BE2C (cell line): Measurements from ENCODE around the gene NAPG.
"Not testable (repeated sequence)": the region's sequence is repeated elsewhere in the genome, so short reads cannot be mapped to it uniquely, and the experiment has no call there.

ENCODE experiments used
- DNase-seq: peaks from one replicate; pipeline ENCODE4 v3.0.0-alpha.2; 2020
- H3K27me3 ChIP-seq: fragments of 250-450 bp; sonication (Bioruptor Pico); 2 replicates; pipeline ENCODE4 v1.5.1; 2020; ENCODE audit warnings: mild to moderate bottlenecking
- H3K36me3 ChIP-seq: fragments of 250-450 bp; sonication (Bioruptor Pico); 2 replicates; pipeline ENCODE4 v1.5.1; 2020; ENCODE audit warnings: mild to moderate bottlenecking
- H3K4me1 ChIP-seq: fragments of 250-450 bp; sonication (Bioruptor Pico); 2 replicates; pipeline ENCODE4 v1.5.1; 2020
- H3K4me3 ChIP-seq: 2 replicates; pipeline ENCODE4 v1.5.1; 2011; ENCODE audit warnings: low read depth, low read length
- H3K9me3 ChIP-seq: fragments of 250-450 bp; sonication (Bioruptor Pico); 2 replicates; pipeline ENCODE4 v1.5.1; 2020
- TF ChIP-seq, protein P1 (sequence below): IDR thresholded peaks from 2 replicates; pipeline ENCODE4 v1.5.1; 2012; ENCODE audit warnings: mild to moderate bottlenecking, low read depth, low read length

The NAPG gene

GRCh38 chr18:10490401-10491165 is 35.2 kb upstream of the NAPG start:
- no peaks in the 10 kb centered on the region for H3K36me3 ChIP-seq
- H3K4me3 ChIP-seq, result no peak overlapping the region
- no peaks in the 10 kb centered on the region for H3K9me3 ChIP-seq
- TF ChIP-seq, protein P1, sequence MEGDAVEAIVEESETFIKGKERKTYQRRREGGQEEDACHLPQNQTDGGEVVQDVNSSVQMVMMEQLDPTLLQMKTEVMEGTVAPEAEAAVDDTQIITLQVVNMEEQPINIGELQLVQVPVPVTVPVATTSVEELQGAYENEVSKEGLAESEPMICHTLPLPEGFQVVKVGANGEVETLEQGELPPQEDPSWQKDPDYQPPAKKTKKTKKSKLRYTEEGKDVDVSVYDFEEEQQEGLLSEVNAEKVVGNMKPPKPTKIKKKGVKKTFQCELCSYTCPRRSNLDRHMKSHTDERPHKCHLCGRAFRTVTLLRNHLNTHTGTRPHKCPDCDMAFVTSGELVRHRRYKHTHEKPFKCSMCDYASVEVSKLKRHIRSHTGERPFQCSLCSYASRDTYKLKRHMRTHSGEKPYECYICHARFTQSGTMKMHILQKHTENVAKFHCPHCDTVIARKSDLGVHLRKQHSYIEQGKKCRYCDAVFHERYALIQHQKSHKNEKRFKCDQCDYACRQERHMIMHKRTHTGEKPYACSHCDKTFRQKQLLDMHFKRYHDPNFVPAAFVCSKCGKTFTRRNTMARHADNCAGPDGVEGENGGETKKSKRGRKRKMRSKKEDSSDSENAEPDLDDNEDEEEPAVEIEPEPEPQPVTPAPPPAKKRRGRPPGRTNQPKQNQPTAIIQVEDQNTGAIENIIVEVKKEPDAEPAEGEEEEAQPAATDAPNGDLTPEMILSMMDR, result 0 out of 2 replicates have a peak, but pooled peaks have one; percentile 5
- DNase-seq, result no peak
- H3K27me3 ChIP-seq, result no peaks in the 10 kb centered on the region
- no peaks in the 10 kb centered on the region for H3K4me1 ChIP-seq

GRCh38 chr18:10495936-10496335 is 29.9 kb upstream of the NAPG start:
- Histone ChIP-seq H3K36me3 (no peaks in the 10 kb centered on the region), H3K4me3 (no peak overlapping the region), H3K9me3 (no peaks in the 10 kb centered on the region), H3K4me1 (no peaks in the 10 kb centered on the region), H3K27me3 (no peaks in the 10 kb centered on the region)
- no peak for DNase-seq
- TF ChIP-seq, protein P1, result no peak

GRCh38 chr18:10497206-10497749 is 28.5 kb upstream of the NAPG start:
- H3K4me1 ChIP-seq, result no peaks in the 10 kb centered on the region
- H3K9me3 ChIP-seq, result no peaks in the 10 kb centered on the region
- H3K36me3 ChIP-seq, result no peaks in the 10 kb centered on the region
- H3K4me3 ChIP-seq, result no peak overlapping the region
- DNase-seq, result no peak
- H3K27me3 ChIP-seq, result no peaks in the 10 kb centered on the region
- TF ChIP-seq, protein P1, result no peak

GRCh38 chr18:10499230-10499629 is 26.6 kb upstream of the NAPG start:
- Histone ChIP-seq H3K4me1 (no peaks in the 10 kb centered on the region), H3K36me3 (no peaks in the 10 kb centered on the region), H3K27me3 (no peaks in the 10 kb centered on the region), H3K9me3 (no peaks in the 10 kb centered on the region), H3K4me3 (no peak overlapping the region)
- TF ChIP-seq, protein P1, result no peak
- no peak for DNase-seq

DNA sequence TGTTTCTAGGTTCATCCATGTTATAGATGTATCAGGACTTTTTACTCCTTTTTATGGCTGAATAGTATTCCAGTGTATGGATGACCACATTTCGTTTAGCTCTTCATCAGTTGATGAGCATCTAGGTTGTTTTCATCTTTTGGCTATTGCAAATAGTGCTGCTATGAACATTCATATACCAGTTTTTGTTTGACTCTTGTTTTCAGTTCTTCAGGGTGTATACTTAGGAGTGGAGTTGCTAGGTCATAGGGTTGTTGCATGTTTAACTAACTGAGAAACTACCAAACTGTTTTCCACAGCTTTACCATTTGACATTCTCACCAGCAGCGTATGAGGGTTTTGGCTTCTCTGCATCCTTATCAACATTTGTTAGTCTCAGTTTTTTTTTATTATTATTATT is 25.8 kb upstream of the NAPG start:
- no peaks in the 10 kb centered on the region for H3K27me3 ChIP-seq
- DNase-seq, result no peak
- TF ChIP-seq, protein P1, result no peak

GRCh38 chr18:10504723-10505122 is 21.1 kb upstream of the NAPG start:
- H3K36me3 ChIP-seq, result no peaks in the 10 kb centered on the region
- TF ChIP-seq, protein P1, result no peak
- no peaks in the 10 kb centered on the region for H3K27me3 ChIP-seq
- H3K9me3 ChIP-seq, result no peaks in the 10 kb centered on the region
- H3K4me1 ChIP-seq, result no peaks in the 10 kb centered on the region
- DNase-seq, result no peak
- no peak overlapping the region for H3K4me3 ChIP-seq

More for the DNA sequence above, 25.8 kb upstream of the NAPG start:
- no peaks in the 10 kb centered on the region for H3K9me3 ChIP-seq
- no peaks in the 10 kb centered on the region for H3K36me3 ChIP-seq
- no peaks in the 10 kb centered on the region for H3K4me1 ChIP-seq
- no peak overlapping the region for H3K4me3 ChIP-seq

- DNase-seq, H3K36me3 ChIP-seq, H3K4me1 ChIP-seq, H3K27me3 ChIP-seq, H3K9me3 ChIP-seq, H3K4me3 ChIP-seq: not testable (repeated sequence)
These were observed 19.9 kb upstream of the NAPG start for GRCh38 chr18:10505892-10506291.
